Type B pancreatic cell (in vitro differentiated cells): ENCODE results near the gene CAPNS1. TPM values are rescaled to one million over a fixed set of nuclear protein-coding genes. Genes with fewer than 3 reads are reported as not detected.
"Not testable (repeated sequence)": the region's sequence is repeated elsewhere in the genome, so short reads cannot be mapped to it uniquely, and the experiment has no call there.

Experiments used
- DNase-seq: peaks from one replicate; pipeline ENCODE4 v3.0.0; 2021; ENCODE audit warnings: mixed read lengths; ENCODE audit not compliant: unreplicated experiment; ENCODE audit errors: extremely low spot score
- H3K27ac Mint-ChIP-seq: 2 replicates; pipeline ENCODE4 v1.8.0; 2021; ENCODE audit warnings: mild to moderate bottlenecking, mixed read lengths
- H3K27me3 Mint-ChIP-seq: 2 replicates; pipeline ENCODE4 v1.8.0; 2021; ENCODE audit warnings: mixed read lengths
- H3K36me3 Mint-ChIP-seq: 2 replicates; pipeline ENCODE4 v1.8.0; 2021; ENCODE audit warnings: mixed read lengths
- H3K4me1 Mint-ChIP-seq: one replicate; pipeline ENCODE4 v1.8.0; 2021; ENCODE audit warnings: mixed read lengths; ENCODE audit not compliant: unreplicated experiment
- H3K4me3 Mint-ChIP-seq: 2 replicates; pipeline ENCODE4 v1.8.0; 2021; ENCODE audit warnings: mild to moderate bottlenecking, mixed read lengths
- H3K9me3 Mint-ChIP-seq: 2 replicates; pipeline ENCODE4 v1.8.0; 2021; ENCODE audit warnings: mixed read lengths
- CTCF ChIP-seq: fragments of 200-600 bp; sonication (generic); conservative IDR thresholded peaks from 2 replicates; pipeline ENCODE4 v1.5.0; 2021; ENCODE audit warnings: antibody characterized with exemption, mild to moderate bottlenecking
- total RNA-seq: library from RNA; stranded (reverse); gene quantifications from 2 replicates; pipeline ENCODE4 v1.2.1, GENCODE V29; 2021; ENCODE audit warnings: low replicate concordance

The CAPNS1 gene
- total RNA-seq, 1 donor from 2014 or later = 426 TPM

- DNase-seq = no peak
- peaks cover 18% of the 10 kb centered on the region for H3K36me3 Mint-ChIP-seq
- H3K9me3 Mint-ChIP-seq = no peaks in the 10 kb centered on the region
- TF ChIP-seq CTCF = no peak
- H3K27ac Mint-ChIP-seq = no peak overlapping the region
- no peak overlapping the region for H3K4me3 Mint-ChIP-seq
- H3K27me3 Mint-ChIP-seq = no peaks in the 10 kb centered on the region
- H3K4me1 Mint-ChIP-seq = peaks cover 16% of the 10 kb centered on the region
Measured at GRCh38 chr19:36153126-36153525, 13.3 kb downstream of the CAPNS1 start.

GRCh38 chr19:36160821-36161596 lies 21.1 kb downstream of the CAPNS1 start:
- peaks cover 18% of the 10 kb centered on the region for H3K36me3 Mint-ChIP-seq
- no peak for DNase-seq
- no peak overlapping the region for H3K4me3 Mint-ChIP-seq
- no peak overlapping the region for H3K27ac Mint-ChIP-seq
- H3K4me1 Mint-ChIP-seq = peaks cover 8% of the 10 kb centered on the region
- no peak for TF ChIP-seq CTCF
- H3K9me3 Mint-ChIP-seq = no peaks in the 10 kb centered on the region
- no peaks in the 10 kb centered on the region for H3K27me3 Mint-ChIP-seq

GRCh38 chr19:36163813-36164212 lies 23.9 kb downstream of the CAPNS1 start:
- no peak for DNase-seq
- Mint-ChIP-seq H3K27me3 (no peaks in the 10 kb centered on the region), H3K27ac (no peak overlapping the region), H3K36me3 (peaks cover 13% of the 10 kb centered on the region), H3K9me3 (no peaks in the 10 kb centered on the region), H3K4me3 (no peak overlapping the region), H3K4me1 (no peaks in the 10 kb centered on the region)
- TF ChIP-seq CTCF = no peak

- H3K4me1 Mint-ChIP-seq = peaks cover 11% of the 10 kb centered on the region
- no peaks in the 10 kb centered on the region for H3K9me3 Mint-ChIP-seq
- no peaks in the 10 kb centered on the region for H3K27me3 Mint-ChIP-seq
- no peak overlapping the region for H3K4me3 Mint-ChIP-seq
- no peak for DNase-seq
- H3K27ac Mint-ChIP-seq = peak overlapping the region; percentile 14
- H3K36me3 Mint-ChIP-seq = no peaks in the 10 kb centered on the region
- no peak for TF ChIP-seq CTCF
Measured at GRCh38 chr19:36169084-36169760, 29.4 kb downstream of the CAPNS1 start.

GRCh38 chr19:36172852-36173251 lies 33.0 kb downstream of the CAPNS1 start:
- Mint-ChIP-seq H3K27ac (no peak overlapping the region), H3K27me3 (no peaks in the 10 kb centered on the region), H3K4me3 (no peak overlapping the region), H3K4me1 (peaks cover 11% of the 10 kb centered on the region), H3K36me3 (no peaks in the 10 kb centered on the region), H3K9me3 (no peaks in the 10 kb centered on the region)
- no peak for DNase-seq
- TF ChIP-seq CTCF = no peak

GRCh38 chr19:36173846-36174245 lies 34.0 kb downstream of the CAPNS1 start:
- not testable (repeated sequence) for H3K36me3 Mint-ChIP-seq, H3K9me3 Mint-ChIP-seq, DNase-seq, H3K27me3 Mint-ChIP-seq, H3K4me3 Mint-ChIP-seq, H3K27ac Mint-ChIP-seq
- peaks cover 11% of the 10 kb centered on the region for H3K4me1 Mint-ChIP-seq

- not testable (repeated sequence) for H3K27me3 Mint-ChIP-seq, H3K4me1 Mint-ChIP-seq, H3K9me3 Mint-ChIP-seq, H3K4me3 Mint-ChIP-seq, H3K36me3 Mint-ChIP-seq, H3K27ac Mint-ChIP-seq, DNase-seq
Measured at GRCh38 chr19:36179077-36179476, 39.2 kb downstream of the CAPNS1 start.
